CD4-positive, alpha-beta T cell (primary cell): ENCODE data around the gene PWWP2B. TPM values are rescaled to one million over a fixed set of nuclear protein-coding genes. Genes with fewer than 3 reads are reported as not detected.

Experiments
- ATAC-seq: fragments of 200-7000 bp; cut with Tn5 transposase; one replicate; pipeline ENCODE4 v1.10.0; 2022; ENCODE audit warnings: mild to moderate bottlenecking; ENCODE audit not compliant: poor library complexity
- CTCF ChIA-PET: fragments of 350-600 bp; sonication (Branson Sonifier 250); formaldehyde crosslinking; loops from one replicate; lab custom pipeline; 2021; ENCODE audit warnings: antibody characterized with exemption, inconsistent platforms; lab: Charles Lee
- POLR2A ChIA-PET: fragments of 350-600 bp; sonication (Branson Sonifier 250); formaldehyde crosslinking; loops from one replicate; lab custom pipeline; 2021; ENCODE audit warnings: antibody characterized with exemption, inconsistent platforms; lab: Charles Lee
- DNase-seq, 14 experiments: peaks; one replicate each; pipeline ENCODE4 v3.0.0-alpha.2; 2013 to 2020; ENCODE audit warnings: mixed read lengths in 2 of 14
- H3K27ac ChIP-seq, 2 donors: one replicate each; pipeline versions ENCODE4 v1.5.1 to v1.7.0; 2013; ENCODE audit warnings: low read length in 2 of 2, low read depth in 1 of 2, mild to moderate bottlenecking in 1 of 2
- H3K27me3 ChIP-seq, 2 experiments: 1 replicate in 1 of 2; 2 replicates in 1 of 2; pipeline versions ENCODE4 v1.6.1 to v1.7.0; 2013; ENCODE audit warnings: low read length in 2 of 2, control low read depth in 1 of 2, mild to moderate bottlenecking in 1 of 2, moderate library complexity in 1 of 2; ENCODE audit not compliant: insufficient read depth in 2 of 2, control insufficient read depth in 1 of 2
- H3K36me3 ChIP-seq: one replicate; pipeline ENCODE4 v1.6.1; 2013; ENCODE audit warnings: low read length, control low read depth; ENCODE audit not compliant: insufficient read depth
- H3K4me1 ChIP-seq: one replicate; pipeline ENCODE4 v1.6.1; 2013; ENCODE audit warnings: low read length, control low read depth; ENCODE audit not compliant: insufficient read depth
- H3K4me3 ChIP-seq: one replicate; pipeline ENCODE4 v1.5.1; 2013; ENCODE audit warnings: mild to moderate bottlenecking, low read length, moderate library complexity
- H3K9me3 ChIP-seq, 2 experiments: 1 replicate in 1 of 2; 2 replicates in 1 of 2; pipeline versions ENCODE4 v1.6.1 to v1.7.0; 2013; ENCODE audit warnings: low read length in 2 of 2, mild to moderate bottlenecking in 2 of 2, control low read depth in 1 of 2, moderate library complexity in 1 of 2; ENCODE audit not compliant: control insufficient read depth in 1 of 2, insufficient read depth in 1 of 2
- H3K27ac Mint-ChIP-seq: one replicate; pipeline ENCODE4 v1.8.0; 2020; ENCODE audit warnings: mixed read lengths
- H3K27me3 Mint-ChIP-seq: one replicate; pipeline ENCODE4 v1.8.0; 2021; ENCODE audit warnings: mixed read lengths
- H3K36me3 Mint-ChIP-seq: one replicate; pipeline ENCODE4 v1.8.0; 2021; ENCODE audit warnings: low read depth, mixed read lengths
- H3K4me1 Mint-ChIP-seq: one replicate; pipeline ENCODE4 v1.8.0; 2021; ENCODE audit warnings: low read depth, mixed read lengths
- H3K4me3 Mint-ChIP-seq: one replicate; pipeline ENCODE4 v1.8.0; 2020; ENCODE audit warnings: mild to moderate bottlenecking, mixed read lengths
- H3K9me3 Mint-ChIP-seq: one replicate; pipeline ENCODE4 v1.8.0; 2020; ENCODE audit warnings: mixed read lengths
- CTCF ChIP-seq: fragments of 200-600 bp; IDR thresholded peaks from one replicate; pipeline ENCODE4 v1.8.0; 2022; ENCODE audit warnings: antibody characterized with exemption, mild to moderate bottlenecking
- intact Hi-C, 2 experiments: fragments of 100-400 bp; cut with DNase I in 1 of 2; cut with micrococcal nuclease in 1 of 2; formaldehyde crosslinking; loops; one replicate each; pipeline versions ENCODE4 v1.15.1 to v1.9.0; 2023 to 2025; cut with DNase I, micrococcal nuclease
- total RNA-seq, 174 experiments: library from RNA in 2 of 174; stranded (reverse) in 2 of 174; gene quantifications; one replicate each; pipeline ENCODE4 v1.2.3 and lab custom pipeline; 2021 to 2026

Gene PWWP2B
- total RNA-seq, 2 experiments from 2014 or later, result 19.2 to 19.6 TPM

GRCh38 chr10:132450825-132451505 lies 54.0 kb downstream of the PWWP2B start:
- H3K27me3 Mint-ChIP-seq, result no peaks in the 10 kb centered on the region
- H3K4me3 ChIP-seq, result no peak overlapping the region
- H3K9me3 Mint-ChIP-seq, result no peaks in the 10 kb centered on the region
- no peak for DNase-seq
- POLR2A ChIA-PET, result interaction anchor here (1.7 kb wide), 1 partner anchor 54 kb away, joined by 7 read pairs; the partner anchor contains the start of gene PWWP2B
- no peaks in the 10 kb centered on the region for H3K9me3 ChIP-seq
- CTCF ChIA-PET, result no interaction called here
- no peak for ATAC-seq
- peaks cover 58% of the 10 kb centered on the region for H3K4me1 ChIP-seq
- H3K36me3 ChIP-seq, result no peaks in the 10 kb centered on the region
- peaks cover 48% of the 10 kb centered on the region for H3K4me1 Mint-ChIP-seq
- no peak overlapping the region for H3K27ac ChIP-seq
- no peaks in the 10 kb centered on the region for H3K36me3 Mint-ChIP-seq
- H3K27me3 ChIP-seq, result no peaks in the 10 kb centered on the region
- intact Hi-C loops, result loop anchor here (5.0 to 10.0 kb wide), 3 partner anchors 86 to 549 kb away; partner anchors contain the start of genes INPP5A (in 1 of the 2) and PPP2R2D (in 1 of the 2)
- TF ChIP-seq CTCF, result no peak
- peak overlapping the region; percentile 89 for H3K27ac Mint-ChIP-seq
- no peak overlapping the region for H3K4me3 Mint-ChIP-seq

DNA sequence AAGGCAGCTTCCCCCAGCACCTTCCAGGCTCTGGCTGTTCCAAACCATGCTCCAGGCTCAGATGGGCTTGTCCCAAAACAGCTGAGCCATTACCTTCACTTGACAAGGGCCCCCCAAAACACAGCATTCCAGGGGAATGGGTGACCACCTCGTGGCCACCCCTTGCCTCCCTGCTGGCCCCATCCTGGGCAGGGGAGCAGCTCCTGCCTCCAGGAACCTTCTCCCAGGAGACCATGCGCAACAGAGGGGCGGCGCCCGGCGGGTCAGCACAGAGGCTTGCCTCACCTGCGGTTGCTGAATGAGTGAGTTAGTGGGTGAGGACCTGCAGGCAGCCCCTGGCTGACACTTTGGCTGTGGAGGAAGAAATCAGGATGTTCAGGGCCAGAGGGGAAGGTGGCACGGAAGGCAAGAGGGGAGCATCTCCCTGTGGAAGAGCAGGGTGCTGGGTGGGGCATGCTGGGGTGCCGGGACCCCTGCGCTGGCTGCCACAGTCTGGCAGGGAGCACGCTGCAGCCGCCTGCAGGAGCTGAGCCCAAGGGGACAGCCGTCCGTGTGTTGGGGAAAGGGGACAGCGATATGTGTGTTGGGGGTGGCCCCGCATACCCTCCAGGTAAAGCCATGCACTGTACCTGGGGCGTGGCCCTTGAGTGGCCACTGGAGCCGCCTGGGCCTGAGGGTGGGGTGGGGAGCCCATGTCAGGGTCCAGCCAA lies 54.7 kb downstream of the PWWP2B start:
- no peaks in the 10 kb centered on the region for H3K27me3 Mint-ChIP-seq
- ATAC-seq, result no peak
- H3K9me3 ChIP-seq, result no peaks in the 10 kb centered on the region
- no peaks in the 10 kb centered on the region for H3K9me3 Mint-ChIP-seq
- CTCF ChIA-PET, result interaction anchor here (1.8 kb wide), 1 partner anchor 8 kb away, joined by 10 read pairs; no protein-coding TSS in a partner anchor
- peak overlapping the region; percentile 34 for H3K4me3 Mint-ChIP-seq
- no peaks in the 10 kb centered on the region for H3K36me3 Mint-ChIP-seq
- no peak for TF ChIP-seq CTCF
- H3K36me3 ChIP-seq, result no peaks in the 10 kb centered on the region
- H3K27ac ChIP-seq, result peak overlapping the region; percentile 79 to 82
- H3K27me3 ChIP-seq, result no peaks in the 10 kb centered on the region
- no peak for DNase-seq
- POLR2A ChIA-PET, result interaction anchor here (0.7 to 1.7 kb wide), 2 partner anchors 14 to 54 kb away, joined by 3 to 7 read pairs; partner anchors contain the start of gene PWWP2B
- no peak overlapping the region for H3K4me3 ChIP-seq
- peak overlapping the region; percentile 89 for H3K27ac Mint-ChIP-seq
- intact Hi-C loops, result loop anchor here (2.0 to 10.0 kb wide), 6 partner anchors 55 to 549 kb away; partner anchors contain the start of genes INPP5A (in 2 of the 2), PPP2R2D (in 1 of the 2) and PWWP2B (in 1 of the 2)
- peaks cover 43% of the 10 kb centered on the region for H3K4me1 Mint-ChIP-seq
- H3K4me1 ChIP-seq, result peaks cover 51% of the 10 kb centered on the region

GRCh38 chr10:132452216-132452650 lies 55.2 kb downstream of the PWWP2B start:
- Mint-ChIP-seq H3K4me3 (peak overlapping the region; percentile 25), H3K4me1 (peaks cover 40% of the 10 kb centered on the region), H3K27ac (peak overlapping the region; percentile 89), H3K27me3 (no peaks in the 10 kb centered on the region), H3K36me3 (no peaks in the 10 kb centered on the region), H3K9me3 (no peaks in the 10 kb centered on the region)
- Histone ChIP-seq H3K36me3 (no peaks in the 10 kb centered on the region), H3K27me3 (no peaks in the 10 kb centered on the region), H3K27ac (peak overlapping the region; percentile 79 to 82), H3K4me1 (peaks cover 45% of the 10 kb centered on the region), H3K4me3 (no peak overlapping the region), H3K9me3 (no peaks in the 10 kb centered on the region)
- intact Hi-C loops, result loop anchor here (2.0 to 10.0 kb wide), 6 partner anchors 55 to 550 kb away; partner anchors contain the start of genes INPP5A (in 2 of the 2), PPP2R2D (in 1 of the 2) and PWWP2B (in 1 of the 2)
- ChIA-PET POLR2A (interaction anchor here (0.7 to 1.7 kb wide), 2 partner anchors 15 to 55 kb away, joined by 3 to 7 read pairs; partner anchors contain the start of gene PWWP2B), CTCF (interaction anchor here (1.8 kb wide), 1 partner anchor 9 kb away, joined by 10 read pairs; no protein-coding TSS in a partner anchor)
- no peak for TF ChIP-seq CTCF
- peak in 4 of 14 experiments; percentile 44 to 62 (median 52) for DNase-seq
- no peak for ATAC-seq
